HG02852 (cell line): ENCODE results near the gene TRIM7.
"Not testable (repeated sequence)": the region's sequence is repeated elsewhere in the genome, so short reads cannot be mapped to it uniquely, and the experiment has no call there.

Experiments
- ATAC-seq: cut with Tn5 transposase; IDR thresholded peaks from one replicate; pipeline ENCODE4 v1.9.1; 2021; ENCODE audit warnings: mild to moderate bottlenecking, moderate library complexity; ENCODE audit not compliant: unreplicated experiment

The TRIM7 gene

GRCh38 chr5:181173420-181174342 lies 31.3 kb downstream of the TRIM7 start:
- ATAC-seq: peak; percentile 41

DNA sequence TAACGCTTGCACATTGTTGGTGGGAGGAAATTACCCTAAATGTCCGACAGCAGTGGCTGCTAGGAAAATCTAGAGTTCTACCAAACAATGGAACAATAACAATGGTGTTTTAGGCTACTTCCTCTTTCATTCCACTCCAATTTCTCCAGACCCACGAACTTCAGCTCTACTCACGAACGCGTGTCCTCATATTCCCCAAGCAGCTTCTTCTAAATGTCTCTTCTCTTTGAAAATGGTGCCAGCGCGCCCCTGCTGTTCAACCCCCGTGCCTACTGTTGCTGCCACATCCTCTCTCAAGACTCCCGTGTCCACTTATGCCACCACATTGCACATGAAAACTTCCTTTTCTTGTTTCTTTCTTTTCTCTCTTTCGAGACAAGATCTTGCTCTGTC lies 32.0 kb downstream of the TRIM7 start:
- peak; percentile 24 for ATAC-seq

DNA sequence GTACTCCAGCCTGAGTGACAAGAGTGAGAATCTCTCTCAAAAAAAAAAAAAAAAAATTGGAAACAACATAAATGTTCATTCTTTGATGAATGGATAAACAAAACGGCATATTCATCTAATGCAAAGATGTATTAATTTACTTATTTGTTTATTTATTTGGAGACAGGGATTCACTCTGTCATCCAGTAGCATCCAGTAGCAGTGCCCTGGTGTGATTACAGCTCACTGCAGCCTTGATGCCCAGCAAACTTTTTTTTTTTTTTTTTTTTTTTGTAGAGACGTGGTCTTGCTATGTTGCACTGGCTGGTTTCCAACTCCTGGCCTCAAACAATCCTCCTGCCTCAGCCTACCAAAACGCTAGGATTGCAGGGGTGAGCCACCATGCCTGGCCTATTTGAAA lies 33.2 kb downstream of the TRIM7 start:
- no peak for ATAC-seq

DNA sequence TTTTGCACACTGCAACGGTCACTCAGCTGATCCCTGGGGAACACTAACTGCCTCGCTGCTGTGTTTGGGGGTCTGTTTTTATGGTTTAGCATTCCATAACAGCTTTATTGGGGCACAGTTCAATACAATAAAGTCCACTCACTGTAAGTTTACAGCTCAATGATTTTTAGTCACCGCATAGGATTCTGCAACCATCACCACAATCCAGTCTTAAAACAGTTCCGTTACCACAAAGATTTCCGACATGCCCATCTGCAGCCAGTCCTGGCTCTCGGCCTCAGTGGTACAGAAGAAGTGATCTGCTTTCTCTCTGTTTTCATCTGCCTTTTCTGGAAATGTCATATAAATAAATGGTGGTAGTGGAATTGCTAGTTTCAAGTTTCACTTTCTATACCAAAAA lies 34.0 kb downstream of the TRIM7 start:
- no peak for ATAC-seq

GRCh38 chr5:181170237-181170825 lies 34.7 kb downstream of the TRIM7 start:
- peak; percentile 8 for ATAC-seq

GRCh38 chr5:181169459-181170236 lies 35.3 kb downstream of the TRIM7 start:
- ATAC-seq: peak; percentile 32

GRCh38 chr5:181168595-181169118 lies 36.3 kb downstream of the TRIM7 start:
- ATAC-seq: no peak

DNA sequence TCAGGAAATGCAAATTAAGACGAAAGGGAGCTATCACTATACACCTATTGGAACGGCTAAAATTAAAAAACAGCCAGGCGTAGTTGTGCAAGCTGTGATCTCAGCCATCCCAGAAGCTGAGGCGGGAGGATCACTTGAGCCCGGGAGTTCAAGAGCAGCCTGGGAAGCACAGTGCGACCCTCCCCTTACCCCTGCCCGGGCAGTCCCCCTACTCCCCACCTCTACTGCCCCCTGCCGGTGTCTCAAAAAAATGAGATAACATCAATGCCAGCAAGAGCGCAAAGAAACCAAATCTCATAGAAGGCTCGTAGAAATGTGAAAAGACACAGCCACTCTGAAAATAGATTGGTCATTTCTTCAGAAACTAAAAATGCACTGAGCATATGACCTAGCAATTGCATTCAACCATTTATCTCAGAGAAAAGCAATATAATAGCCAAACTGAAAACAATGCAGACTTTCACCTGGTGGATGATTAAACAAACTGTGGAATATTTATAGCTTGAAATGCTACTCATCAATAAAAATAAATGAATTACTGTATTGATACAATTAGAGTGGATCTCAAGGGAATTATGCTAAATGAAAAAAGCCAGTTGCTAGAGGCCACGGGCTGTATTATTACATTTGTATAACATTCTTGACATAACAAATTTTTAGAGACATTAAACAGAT lies 37.0 kb downstream of the TRIM7 start:
- ATAC-seq: no peak

- ATAC-seq: no peak
Measured at GRCh38 chr5:181166812-181167733, 37.9 kb downstream of the TRIM7 start.

DNA sequence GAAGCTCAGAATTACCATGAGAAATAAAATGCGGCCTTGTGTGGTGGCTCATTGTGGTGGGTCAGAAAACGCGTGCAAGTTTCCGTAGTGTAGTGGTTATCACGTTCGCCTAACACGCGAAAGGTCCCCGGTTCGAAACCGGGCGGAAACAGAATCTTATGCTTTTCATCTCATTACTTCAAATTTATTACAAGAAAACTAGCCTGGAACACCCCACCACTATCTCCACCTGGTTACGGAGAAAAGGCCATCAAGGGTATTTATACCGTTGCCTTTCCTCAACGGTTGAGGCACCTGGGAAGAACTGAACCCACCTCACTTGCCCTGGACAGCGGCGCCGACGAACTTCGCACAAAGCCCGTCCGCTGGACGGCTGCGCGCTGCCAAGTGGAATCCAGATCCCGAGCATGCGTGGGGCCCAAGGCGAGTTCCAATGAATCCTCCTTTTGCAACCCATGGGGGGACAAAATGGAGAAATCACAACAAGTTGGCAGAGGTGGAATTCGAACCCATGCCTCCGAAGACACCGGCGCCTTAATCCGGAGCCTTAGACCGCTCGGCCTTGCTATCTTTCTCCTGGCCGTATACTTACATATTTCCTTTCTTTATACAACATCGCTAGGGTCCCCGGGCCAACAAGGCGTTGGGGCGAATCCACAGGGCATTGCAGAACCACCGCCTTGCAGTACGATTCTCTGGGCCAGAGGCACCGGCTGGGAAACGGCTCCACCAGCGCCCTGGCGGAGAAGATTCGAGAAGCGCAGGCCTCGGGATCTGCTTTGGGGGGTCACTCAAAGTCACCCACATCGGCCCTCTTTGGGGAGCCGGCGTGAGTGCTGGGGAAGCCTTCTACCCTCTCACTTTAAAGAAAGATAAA lies 40.7 kb downstream of the TRIM7 start:
- ATAC-seq: no peak

- no peak for ATAC-seq
Measured at GRCh38 chr5:181163487-181164075, 41.4 kb downstream of the TRIM7 start.

- no peak for ATAC-seq
Measured at GRCh38 chr5:181161534-181162175, 43.3 kb downstream of the TRIM7 start.

GRCh38 chr5:181160755-181161533 lies 44.1 kb downstream of the TRIM7 start:
- not testable (repeated sequence) for ATAC-seq

DNA sequence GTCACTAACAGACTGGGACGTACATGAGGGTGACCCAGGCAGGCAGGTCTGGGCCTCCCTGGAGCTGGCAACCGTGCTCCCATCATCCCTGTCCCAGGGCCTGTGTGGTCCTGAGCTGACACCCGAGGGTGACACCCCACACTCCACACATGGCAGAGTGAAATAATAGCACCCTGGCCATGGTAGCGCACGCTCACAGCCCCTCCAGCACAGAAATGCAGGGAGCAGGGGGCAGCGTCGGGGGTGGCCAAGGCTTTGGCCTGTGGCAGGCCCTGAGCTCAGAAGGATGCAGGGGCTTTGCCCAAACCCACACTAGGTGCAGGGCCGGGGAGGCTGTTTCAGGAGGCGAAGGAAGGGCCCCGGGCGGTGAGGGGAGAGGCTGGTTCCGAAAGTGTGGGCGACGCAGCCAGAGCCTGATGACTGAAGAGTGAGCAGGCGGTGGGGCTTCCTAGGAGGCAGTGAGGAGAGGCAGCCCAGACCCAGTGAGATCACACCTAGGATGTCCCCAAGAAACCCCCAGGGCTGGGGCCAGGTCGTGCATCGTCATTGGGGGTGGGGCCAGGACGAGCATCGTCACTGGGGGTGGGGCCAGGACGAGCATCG lies 44.7 kb downstream of the TRIM7 start:
- ATAC-seq: peak; percentile 47

- ATAC-seq: peak; percentile 71
Measured at GRCh38 chr5:181159286-181160151, 45.5 kb downstream of the TRIM7 start.

- ATAC-seq: no peak
Measured at GRCh38 chr5:181158869-181159268, 46.1 kb downstream of the TRIM7 start.
